22Rv1 (cell line): ENCODE results near the gene CA12.
"Not testable (repeated sequence)": the region's sequence is repeated elsewhere in the genome, so short reads cannot be mapped to it uniquely, and the experiment has no call there.

Experiments used
- H3K27ac ChIP-seq: fragments of 450-650 bp; 2 replicates; pipeline ENCODE4 v1.5.1; 2017
- CTCF ChIP-seq: fragments of 450-650 bp; IDR thresholded peaks from 2 replicates; pipeline ENCODE4 v1.5.1; 2017; ENCODE audit warnings: mild to moderate bottlenecking
- ZFX ChIP-seq: fragments of 450-650 bp; IDR thresholded peaks from 2 replicates; pipeline ENCODE4 v1.6.1; 2017; ENCODE audit warnings: antibody characterized with exemption, borderline replicate concordance

CA12 gene

DNA sequence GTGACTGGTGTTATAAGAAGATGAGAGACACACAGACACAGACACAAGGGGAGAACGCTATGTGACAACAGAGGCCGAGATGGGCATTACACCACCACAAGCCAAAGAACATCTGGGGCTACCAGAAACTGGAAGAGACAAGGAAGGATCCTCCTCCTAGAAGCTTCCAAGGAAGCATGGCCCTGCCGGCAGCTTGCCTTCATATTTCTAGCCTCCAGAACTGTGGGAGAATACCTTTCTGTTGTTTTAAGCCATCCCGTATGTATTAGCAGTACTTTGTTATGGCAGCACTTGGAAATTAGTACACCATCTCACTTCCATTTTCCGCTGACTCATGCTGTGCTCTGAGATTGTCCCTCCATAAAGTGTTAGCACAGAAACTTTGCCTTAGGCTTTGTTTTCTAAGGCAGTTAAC lies 38.7 kb upstream of the CA12 start:
- peak overlapping the region; percentile 56 for H3K27ac ChIP-seq
- TF ChIP-seq CTCF, result peak; percentile 20; the same call in 1 of the 2 replicates
- TF ChIP-seq ZFX, result no peak

DNA sequence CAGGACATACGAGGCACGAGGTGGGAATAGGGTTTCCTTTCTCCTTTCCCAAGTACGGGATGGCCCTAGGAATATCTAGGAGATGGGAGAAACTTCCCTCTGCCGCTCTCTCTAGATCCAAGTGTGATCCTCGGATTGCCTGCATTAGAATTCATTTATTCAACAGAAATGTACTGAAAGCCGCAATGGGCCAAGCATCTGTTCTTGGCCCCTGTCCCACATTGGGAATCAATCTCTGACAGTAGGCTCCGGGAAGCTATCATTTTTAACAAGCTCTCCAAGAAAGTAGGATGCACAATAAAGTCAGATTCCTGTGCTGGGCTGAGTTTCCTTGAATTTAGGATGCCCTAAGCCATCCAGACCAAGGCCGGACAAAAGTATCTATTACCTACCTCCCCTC lies 37.2 kb upstream of the CA12 start:
- TF ChIP-seq ZFX (no peak), CTCF (no peak)
- no peak overlapping the region for H3K27ac ChIP-seq

DNA sequence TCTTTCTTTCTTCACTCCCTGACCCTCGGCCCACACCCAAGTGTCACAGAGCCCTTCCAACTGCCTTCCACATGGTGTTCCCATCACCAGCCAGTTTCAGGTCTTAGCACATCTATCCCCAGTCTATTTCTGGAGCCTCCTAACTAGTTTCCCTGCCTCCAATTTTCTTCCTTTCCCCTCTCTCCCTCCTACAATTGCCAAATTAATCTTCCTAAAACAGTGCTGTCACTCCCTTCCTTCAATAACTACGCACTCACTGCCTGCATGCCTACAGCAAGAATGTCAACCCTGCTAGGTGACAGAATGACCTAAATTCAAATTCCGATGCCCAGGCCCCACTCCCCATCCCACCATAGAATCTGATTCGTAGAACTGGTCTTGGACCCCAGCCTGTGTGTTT lies 36.1 kb upstream of the CA12 start:
- TF ChIP-seq ZFX (no peak), CTCF (no peak)
- no peak overlapping the region for H3K27ac ChIP-seq

DNA sequence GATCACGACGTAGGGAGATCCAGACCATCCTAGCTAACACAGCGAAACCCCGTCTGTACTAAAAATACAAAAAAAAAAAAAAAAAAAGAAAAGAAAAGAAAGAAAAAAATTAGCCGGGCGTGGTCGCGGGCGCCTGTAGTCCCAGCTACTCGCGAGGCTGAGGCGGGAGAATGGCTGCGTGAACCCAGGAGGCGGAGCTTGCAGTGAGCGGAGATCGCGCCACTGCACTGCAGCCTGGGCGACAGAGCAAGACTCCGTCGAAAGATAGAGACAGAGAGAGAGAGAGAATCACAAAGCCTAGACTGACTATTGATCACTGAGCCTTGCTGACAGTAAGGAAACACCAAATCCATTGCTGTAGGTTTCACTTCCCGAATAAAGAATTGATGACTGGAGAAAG lies 35.6 kb upstream of the CA12 start:
- not testable (repeated sequence) for H3K27ac ChIP-seq

GRCh38 chr15:63414474-63415120 lies 33.0 kb upstream of the CA12 start:
- no peak overlapping the region for H3K27ac ChIP-seq
- TF ChIP-seq CTCF (no peak), ZFX (no peak)

GRCh38 chr15:63412551-63412950 lies 30.9 kb upstream of the CA12 start:
- TF ChIP-seq CTCF, result no peak
- no peak overlapping the region for H3K27ac ChIP-seq

- no peak for TF ChIP-seq ZFX
- TF ChIP-seq CTCF, result no peak
- H3K27ac ChIP-seq, result no peak overlapping the region
Measured at GRCh38 chr15:63411866-63412265, 30.2 kb upstream of the CA12 start.

- H3K27ac ChIP-seq, result no peak overlapping the region
- TF ChIP-seq CTCF (no peak), ZFX (no peak)
Measured at GRCh38 chr15:63409179-63409578, 27.5 kb upstream of the CA12 start.
